ENCODE results near the gene RSAD2. TPM values are rescaled to one million over a fixed set of nuclear protein-coding genes. Genes with fewer than 3 reads are reported as not detected.
A peak's percentile ranks its signal among the peaks of the same experiment; 100 is the strongest.

Gene RSAD2
- total and polyA plus RNA-seq, 2 of the 4 experiments (the other 2 are of a cell fraction) = not detected

GRCh38 chr2:6866275-6866671, 11.3 kb upstream of the RSAD2 start:
- Histone ChIP-seq H2AK5ac (ENCODE audit: low read depth, low read length) (no peak overlapping the region), H3K23ac (ENCODE audit: low read depth, low read length) (no peak overlapping the region), H2BK20ac (ENCODE audit: low read depth, low read length) (no peak overlapping the region), H2BK15ac (ENCODE audit: low read depth, low read length) (no peak overlapping the region), H3K36me3 (ENCODE audit: control insufficient read depth, insufficient read depth, low read length) (no peaks in the 10 kb centered on the region), H2BK120ac (ENCODE audit: low read depth, low read length) (no peak overlapping the region), H2AFZ (replicated peaks; ENCODE audit: low read length, poor library complexity) (peak overlapping the region; percentile 85), H3K4me3 (ENCODE audit: insufficient read depth, low read depth, low read length) (peak overlapping the region; percentile 61), H2BK5ac (ENCODE audit: low read depth, low read length, poor library complexity, severe bottlenecking) (no peak overlapping the region), H4K5ac (ENCODE audit: low read depth, low read length) (no peak overlapping the region), H4K20me1 (ENCODE audit: insufficient read depth, low read length) (no peaks in the 10 kb centered on the region), H4K8ac (ENCODE audit: low read depth in 2 of 2, low read length in 2 of 2) (no peak overlapping the region), H3K27me3 (ENCODE audit: control insufficient read depth, insufficient read depth, low read length) (peaks cover 12% of the 10 kb centered on the region), H3K79me1 (ENCODE audit: low read depth in 1 of 2, low read length in 2 of 2) (no peaks in the 10 kb centered on the region), H4K91ac (ENCODE audit: insufficient read depth, low read depth, low read length) (no peak overlapping the region), H3K56ac (ENCODE audit: extremely low read depth, insufficient read depth, low read length) (no peak overlapping the region), H3K14ac (replicated peaks; ENCODE audit: low read depth, low read length) (no peak overlapping the region), H3K9ac (ENCODE audit: low read depth, low read length) (no peak overlapping the region), H3K4me2 (ENCODE audit: low read depth, low read length) (peak overlapping the region; percentile 81), H3K4me1 (ENCODE audit: control insufficient read depth, insufficient read depth, low read length) (peaks cover 2% of the 10 kb centered on the region; the same call in 1 of the 2 replicates), H2AK9ac (replicated peaks; ENCODE audit: low read depth, low read length, poor library complexity) (no peak overlapping the region), H3K27ac (ENCODE audit: insufficient read depth, low read length) (no peak overlapping the region), H3K18ac (ENCODE audit: low read depth, low read length) (no peak overlapping the region), H3K9me1 (ENCODE audit: insufficient read depth, low read length) (no peaks in the 10 kb centered on the region), H3K9me3 (ENCODE audit: control insufficient read depth, insufficient read depth, low read length) (no peaks in the 10 kb centered on the region), H3K4ac (ENCODE audit: low read depth, low read length) (no peak overlapping the region)
- dilution Hi-C loops (cut with HindIII; ENCODE audit: low sequenced_read_pairs, unreplicated experiment) = no loop called here
- DNase-seq (peak; percentile 3), ATAC-seq (ENCODE audit: low read depth) (no peak)
- POLR2A ChIA-PET (ENCODE audit: unreplicated experiment) = no interaction called here
- BruUV-seq (replicated peaks) = no TSS peak
- in situ Hi-C loops (cut with MboI; ENCODE audit: low sequenced_read_pairs) = no loop called here
- TF ChIP-seq MAFK (IDR thresholded peaks at IDR 0.05; ENCODE audit: low read depth, low read length) = no peak
- no peak for TF ChIP-seq NFE2L2 (IDR thresholded peaks at IDR 0.05; ENCODE audit: low read depth, low read length)
- no peak for TF ChIP-seq RAD21 (IDR thresholded peaks at IDR 0.05; ENCODE audit: low read length)
- TF ChIP-seq MXI1 (IDR thresholded peaks at IDR 0.05; ENCODE audit: borderline replicate concordance, low read depth, low read length) = no peak
- TF ChIP-seq USF2 (IDR thresholded peaks at IDR 0.05; ENCODE audit: low read depth, low read length) = no peak
- TF ChIP-seq MAZ (IDR thresholded peaks at IDR 0.05; ENCODE audit: borderline replicate concordance, low read depth, low read length) = no peak
- no peak for TF ChIP-seq RFX5 (IDR thresholded peaks at IDR 0.05; ENCODE audit: low read depth, low read length)
- TF ChIP-seq CTCF (conservative IDR thresholded peaks at IDR 0.05; ENCODE audit: low read depth, low read length) = no peak
- no peak for TF ChIP-seq BHLHE40 (IDR thresholded peaks at IDR 0.05; ENCODE audit: low read depth, low read length)
- TF ChIP-seq POLR2A (IDR thresholded peaks at IDR 0.05; ENCODE audit: low read depth, low read length) = no peak
- no peak for TF ChIP-seq CEBPB (IDR thresholded peaks at IDR 0.05; ENCODE audit: low read depth, low read length)
- WGBS, 2 experiments (ENCODE audit: extremely low coverage in 2 of 2, insufficient read length in 1 of 2) = no CpG with 5 or more reads among the region's 9 CpGs
- CTCF ChIA-PET = no interaction called here
- intact Hi-C loops (cut with micrococcal nuclease) = no loop called here

All from IMR-90 (cell line).